ENCODE data around the gene FHOD3.

The FHOD3 gene

GRCh38 chr18:36316246-36316645, 18.7 kb downstream of the FHOD3 start:
- Histone ChIP-seq H3K27ac (ENCODE audit: insufficient read depth, low read length, poor library complexity, severe bottlenecking) (no peak overlapping the region), H3K4me3 (ENCODE audit: insufficient read depth, low read depth, low read length, poor library complexity, severe bottlenecking) (no peak overlapping the region)

DNA sequence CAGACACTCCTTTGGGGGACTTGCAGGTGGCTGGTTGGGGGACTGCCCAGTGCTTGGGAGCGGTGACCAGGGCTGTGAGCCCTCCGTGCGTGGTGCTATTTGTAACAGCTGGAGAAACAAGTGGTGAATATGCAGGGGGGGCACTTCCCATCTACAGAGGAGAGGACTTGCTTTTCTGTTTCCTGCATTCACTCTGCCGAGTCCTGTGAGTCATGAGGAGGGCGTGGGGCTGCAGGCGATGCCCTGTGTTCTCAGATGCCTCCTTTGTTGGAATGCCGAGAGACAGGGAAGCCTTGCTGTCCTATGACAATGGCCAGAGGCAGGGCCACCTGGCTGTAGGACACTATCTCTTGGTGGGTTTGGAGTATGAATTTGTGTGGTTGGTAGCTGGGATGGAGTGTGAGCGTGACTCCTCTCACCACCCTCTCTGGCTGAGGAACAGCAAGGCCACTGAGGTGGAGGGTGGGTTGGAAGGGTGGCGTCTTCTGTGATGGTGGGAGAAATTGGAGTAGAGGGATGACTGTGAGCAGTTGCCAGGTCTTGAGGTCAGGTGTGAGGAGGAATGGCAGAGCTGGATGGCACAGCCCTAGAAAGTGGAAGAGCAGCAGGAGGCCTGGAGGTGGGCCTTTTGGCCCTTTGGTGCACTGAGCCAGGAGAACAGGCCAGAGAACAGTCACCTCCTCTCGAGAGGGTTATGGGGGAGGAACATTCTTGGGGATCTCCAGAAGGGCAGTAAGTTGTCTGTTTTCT, 24.3 kb downstream of the FHOD3 start:
- DNase-seq: no peak
- Histone ChIP-seq H3K27me3 (replicated peaks; ENCODE audit: control insufficient read depth, insufficient read depth, low read length, poor library complexity, severe bottlenecking) (no peaks in the 10 kb centered on the region), H3K36me3 (ENCODE audit: control insufficient read depth, insufficient read depth, low read length) (no peaks in the 10 kb centered on the region), H3K4me3 (ENCODE audit: insufficient read depth, low read depth, low read length, poor library complexity, severe bottlenecking) (no peak overlapping the region), H3K27ac (ENCODE audit: insufficient read depth, low read length, poor library complexity, severe bottlenecking) (no peak overlapping the region), H3K9me3 (ENCODE audit: control insufficient read depth, low read length) (no peaks in the 10 kb centered on the region), H3K4me1 (ENCODE audit: control insufficient read depth, insufficient read depth, low read length, poor library complexity, severe bottlenecking) (no peaks in the 10 kb centered on the region)

More at GRCh38 chr18:36316246-36316645, 18.7 kb downstream of the FHOD3 start:
- no peaks in the 10 kb centered on the region for H3K4me1 ChIP-seq (ENCODE audit: control insufficient read depth, insufficient read depth, low read length, poor library complexity, severe bottlenecking)
- H3K36me3 ChIP-seq (ENCODE audit: control insufficient read depth, insufficient read depth, low read length): no peaks in the 10 kb centered on the region
- H3K27me3 ChIP-seq (replicated peaks; ENCODE audit: control insufficient read depth, insufficient read depth, low read length, poor library complexity, severe bottlenecking): no peaks in the 10 kb centered on the region
- no peaks in the 10 kb centered on the region for H3K9me3 ChIP-seq (ENCODE audit: control insufficient read depth, low read length)
- DNase-seq: no peak

GRCh38 chr18:36322408-36322728, 24.9 kb downstream of the FHOD3 start:
- DNase-seq: no peak
- Histone ChIP-seq H3K27me3 (replicated peaks; ENCODE audit: control insufficient read depth, insufficient read depth, low read length, poor library complexity, severe bottlenecking) (no peaks in the 10 kb centered on the region), H3K27ac (ENCODE audit: insufficient read depth, low read length, poor library complexity, severe bottlenecking) (no peak overlapping the region), H3K36me3 (ENCODE audit: control insufficient read depth, insufficient read depth, low read length) (no peaks in the 10 kb centered on the region), H3K9me3 (ENCODE audit: control insufficient read depth, low read length) (no peaks in the 10 kb centered on the region), H3K4me3 (ENCODE audit: insufficient read depth, low read depth, low read length, poor library complexity, severe bottlenecking) (no peak overlapping the region), H3K4me1 (ENCODE audit: control insufficient read depth, insufficient read depth, low read length, poor library complexity, severe bottlenecking) (no peaks in the 10 kb centered on the region)

GRCh38 chr18:36322734-36323133, 25.2 kb downstream of the FHOD3 start:
- Histone ChIP-seq H3K27ac (ENCODE audit: insufficient read depth, low read length, poor library complexity, severe bottlenecking) (no peak overlapping the region), H3K9me3 (ENCODE audit: control insufficient read depth, low read length) (no peaks in the 10 kb centered on the region), H3K4me1 (ENCODE audit: control insufficient read depth, insufficient read depth, low read length, poor library complexity, severe bottlenecking) (no peaks in the 10 kb centered on the region), H3K36me3 (ENCODE audit: control insufficient read depth, insufficient read depth, low read length) (no peaks in the 10 kb centered on the region), H3K4me3 (ENCODE audit: insufficient read depth, low read depth, low read length, poor library complexity, severe bottlenecking) (no peak overlapping the region), H3K27me3 (replicated peaks; ENCODE audit: control insufficient read depth, insufficient read depth, low read length, poor library complexity, severe bottlenecking) (no peaks in the 10 kb centered on the region)
- no peak for DNase-seq

- no peak for DNase-seq
- H3K27ac ChIP-seq (ENCODE audit: insufficient read depth, low read length, poor library complexity, severe bottlenecking): no peak overlapping the region
- no peaks in the 10 kb centered on the region for H3K9me3 ChIP-seq (ENCODE audit: control insufficient read depth, low read length)
- no peak overlapping the region for H3K4me3 ChIP-seq (ENCODE audit: insufficient read depth, low read depth, low read length, poor library complexity, severe bottlenecking)
- H3K27me3 ChIP-seq (replicated peaks; ENCODE audit: control insufficient read depth, insufficient read depth, low read length, poor library complexity, severe bottlenecking): no peaks in the 10 kb centered on the region
- no peaks in the 10 kb centered on the region for H3K4me1 ChIP-seq (ENCODE audit: control insufficient read depth, insufficient read depth, low read length, poor library complexity, severe bottlenecking)
- no peaks in the 10 kb centered on the region for H3K36me3 ChIP-seq (ENCODE audit: control insufficient read depth, insufficient read depth, low read length)
Observed at GRCh38 chr18:36323421-36323820, 25.9 kb downstream of the FHOD3 start.

- no peaks in the 10 kb centered on the region for H3K36me3 ChIP-seq (ENCODE audit: control insufficient read depth, insufficient read depth, low read length)
- no peaks in the 10 kb centered on the region for H3K27me3 ChIP-seq (replicated peaks; ENCODE audit: control insufficient read depth, insufficient read depth, low read length, poor library complexity, severe bottlenecking)
- no peaks in the 10 kb centered on the region for H3K4me1 ChIP-seq (ENCODE audit: control insufficient read depth, insufficient read depth, low read length, poor library complexity, severe bottlenecking)
- no peaks in the 10 kb centered on the region for H3K9me3 ChIP-seq (ENCODE audit: control insufficient read depth, low read length)
- H3K27ac ChIP-seq (ENCODE audit: insufficient read depth, low read length, poor library complexity, severe bottlenecking): no peak overlapping the region
- no peak for DNase-seq
- H3K4me3 ChIP-seq (ENCODE audit: insufficient read depth, low read depth, low read length, poor library complexity, severe bottlenecking): no peak overlapping the region
Observed at GRCh38 chr18:36325846-36326245, 28.3 kb downstream of the FHOD3 start.

DNA sequence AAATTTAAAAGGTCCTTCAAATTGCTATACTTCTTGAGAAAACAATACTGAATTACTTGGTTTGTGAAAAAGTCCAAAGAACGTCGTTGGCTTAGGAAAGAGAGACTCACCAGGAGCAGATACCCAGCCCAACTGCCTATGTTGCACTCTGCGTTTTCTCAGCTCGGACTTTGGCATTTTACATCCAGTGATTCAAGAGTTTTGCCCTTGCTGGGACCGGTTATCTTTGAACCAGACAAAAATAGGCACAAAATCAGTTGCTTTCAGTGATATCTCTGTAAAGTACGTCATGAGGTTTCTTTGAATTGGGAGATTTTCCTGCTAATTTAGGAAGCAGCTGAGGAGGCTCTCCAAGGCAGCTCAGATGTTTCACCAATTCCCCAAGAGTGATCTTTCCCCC, 29.3 kb downstream of the FHOD3 start:
- H3K27ac ChIP-seq (ENCODE audit: insufficient read depth, low read length, poor library complexity, severe bottlenecking): no peak overlapping the region
- DNase-seq: no peak
- no peak overlapping the region for H3K4me3 ChIP-seq (ENCODE audit: insufficient read depth, low read depth, low read length, poor library complexity, severe bottlenecking)
- H3K27me3 ChIP-seq (replicated peaks; ENCODE audit: control insufficient read depth, insufficient read depth, low read length, poor library complexity, severe bottlenecking): no peaks in the 10 kb centered on the region
- H3K36me3 ChIP-seq (ENCODE audit: control insufficient read depth, insufficient read depth, low read length): no peaks in the 10 kb centered on the region
- H3K9me3 ChIP-seq (ENCODE audit: control insufficient read depth, low read length): no peaks in the 10 kb centered on the region
- H3K4me1 ChIP-seq (ENCODE audit: control insufficient read depth, insufficient read depth, low read length, poor library complexity, severe bottlenecking): no peaks in the 10 kb centered on the region

GRCh38 chr18:36327352-36328316, 30.1 kb downstream of the FHOD3 start:
- Histone ChIP-seq H3K4me3 (ENCODE audit: insufficient read depth, low read depth, low read length, poor library complexity, severe bottlenecking) (no peak overlapping the region), H3K27me3 (replicated peaks; ENCODE audit: control insufficient read depth, insufficient read depth, low read length, poor library complexity, severe bottlenecking) (no peaks in the 10 kb centered on the region), H3K27ac (ENCODE audit: insufficient read depth, low read length, poor library complexity, severe bottlenecking) (no peak overlapping the region), H3K9me3 (ENCODE audit: control insufficient read depth, low read length) (no peaks in the 10 kb centered on the region), H3K4me1 (ENCODE audit: control insufficient read depth, insufficient read depth, low read length, poor library complexity, severe bottlenecking) (no peaks in the 10 kb centered on the region), H3K36me3 (ENCODE audit: control insufficient read depth, insufficient read depth, low read length) (no peaks in the 10 kb centered on the region)
- DNase-seq: no peak

DNA sequence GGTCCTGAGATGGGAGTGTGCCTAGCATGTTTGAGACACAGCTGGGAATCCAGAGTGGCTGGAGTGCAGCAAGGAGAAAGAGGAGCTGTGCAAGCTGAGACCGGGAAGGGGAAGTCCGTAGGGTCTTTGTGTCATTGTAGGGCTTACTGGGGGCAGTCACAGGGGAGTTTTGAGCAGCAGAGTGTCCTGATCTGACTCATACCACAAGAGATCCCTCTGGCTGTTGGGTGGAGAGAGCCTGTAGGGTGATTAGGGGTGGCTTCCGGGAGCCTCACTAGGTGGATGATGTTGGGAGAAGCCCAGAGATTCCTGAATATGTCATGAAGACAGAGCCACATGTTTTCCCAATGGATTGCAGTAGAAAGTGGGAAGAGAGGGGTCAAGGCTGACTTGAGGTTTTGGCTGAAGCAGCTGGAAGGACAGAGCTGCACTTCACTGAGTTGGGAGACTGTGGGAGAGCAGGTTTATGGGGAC, 30.9 kb downstream of the FHOD3 start:
- DNase-seq: no peak
- Histone ChIP-seq H3K36me3 (ENCODE audit: control insufficient read depth, insufficient read depth, low read length) (no peaks in the 10 kb centered on the region), H3K4me1 (ENCODE audit: control insufficient read depth, insufficient read depth, low read length, poor library complexity, severe bottlenecking) (no peaks in the 10 kb centered on the region), H3K9me3 (ENCODE audit: control insufficient read depth, low read length) (no peaks in the 10 kb centered on the region), H3K27me3 (replicated peaks; ENCODE audit: control insufficient read depth, insufficient read depth, low read length, poor library complexity, severe bottlenecking) (no peaks in the 10 kb centered on the region), H3K4me3 (ENCODE audit: insufficient read depth, low read depth, low read length, poor library complexity, severe bottlenecking) (no peak overlapping the region), H3K27ac (ENCODE audit: insufficient read depth, low read length, poor library complexity, severe bottlenecking) (no peak overlapping the region)

DNA sequence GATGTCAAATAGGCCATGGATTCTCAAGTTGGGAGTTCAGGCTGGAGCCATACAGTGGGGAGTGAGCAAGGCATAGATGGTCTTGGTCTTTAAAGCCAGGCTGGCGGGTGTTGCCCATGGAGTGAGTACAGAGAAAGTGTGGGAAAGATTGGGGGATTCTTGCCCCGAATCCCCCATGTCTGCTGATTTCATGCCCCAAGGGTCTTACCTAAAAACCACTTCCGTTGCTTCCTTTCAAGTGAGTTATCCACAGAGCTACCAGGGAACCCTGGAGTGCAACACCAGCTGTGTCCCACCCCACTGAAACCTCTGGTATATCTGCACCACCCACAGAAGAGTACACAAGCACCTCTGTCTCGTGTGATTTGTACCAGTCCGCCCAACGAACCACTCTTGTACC, 31.4 kb downstream of the FHOD3 start:
- H3K27ac ChIP-seq (ENCODE audit: insufficient read depth, low read length, poor library complexity, severe bottlenecking): no peak overlapping the region
- no peak for DNase-seq
- no peaks in the 10 kb centered on the region for H3K4me1 ChIP-seq (ENCODE audit: control insufficient read depth, insufficient read depth, low read length, poor library complexity, severe bottlenecking)
- H3K9me3 ChIP-seq (ENCODE audit: control insufficient read depth, low read length): no peaks in the 10 kb centered on the region
- no peaks in the 10 kb centered on the region for H3K27me3 ChIP-seq (replicated peaks; ENCODE audit: control insufficient read depth, insufficient read depth, low read length, poor library complexity, severe bottlenecking)
- no peak overlapping the region for H3K4me3 ChIP-seq (ENCODE audit: insufficient read depth, low read depth, low read length, poor library complexity, severe bottlenecking)
- no peaks in the 10 kb centered on the region for H3K36me3 ChIP-seq (ENCODE audit: control insufficient read depth, insufficient read depth, low read length)
